PFSK-1 (cell line): Measurements from ENCODE around the gene TESK2.

Experiments used
- POLR2AphosphoS5 ChIP-seq: IDR thresholded peaks from 2 replicates; pipeline ENCODE4 v1.6.1; 2012; ENCODE audit warnings: low read depth, mild to moderate bottlenecking, control low read depth, low read length, moderate library complexity
- REST ChIP-seq, 2 experiments: IDR thresholded peaks; 2 replicates each; pipeline versions ENCODE4 v1.6.1 to v1.8.0; 2011 to 2012; ENCODE audit warnings: low read depth in 2 of 2, low read length in 2 of 2, control low read depth in 1 of 2, inconsistent platforms in 1 of 2, mild to moderate bottlenecking in 1 of 2, moderate library complexity in 1 of 2; ENCODE audit not compliant: insufficient read depth in 1 of 2
- SIN3A ChIP-seq: IDR thresholded peaks from 2 replicates; pipeline ENCODE4 v1.6.1; 2012; ENCODE audit warnings: mild to moderate bottlenecking, low read length, moderate library complexity, borderline replicate concordance; ENCODE audit not compliant: insufficient read depth
- TAF1 ChIP-seq: IDR thresholded peaks from 2 replicates; pipeline ENCODE4 v1.6.1; 2012; ENCODE audit warnings: low read length, control low read depth, borderline replicate concordance; ENCODE audit not compliant: insufficient read depth

- TF ChIP-seq POLR2AphosphoS5 (no peak), REST (IDR thresholded peaks at IDR 0.05; ENCODE audit: insufficient read depth in 1 of 2, low read depth in 2 of 2, low read length in 2 of 2) (no peak), TAF1 (no peak), SIN3A (no peak)
Measured at GRCh38 chr1:45493116-45493697, 2.2 kb upstream of the TESK2 start.
